ENCODE data around the gene GAP43. TPM values are rescaled to one million over a fixed set of nuclear protein-coding genes. Genes with fewer than 3 reads are reported as not detected.
A peak's percentile ranks its signal among the peaks of the same experiment; 100 is the strongest.

Gene GAP43, protein sequence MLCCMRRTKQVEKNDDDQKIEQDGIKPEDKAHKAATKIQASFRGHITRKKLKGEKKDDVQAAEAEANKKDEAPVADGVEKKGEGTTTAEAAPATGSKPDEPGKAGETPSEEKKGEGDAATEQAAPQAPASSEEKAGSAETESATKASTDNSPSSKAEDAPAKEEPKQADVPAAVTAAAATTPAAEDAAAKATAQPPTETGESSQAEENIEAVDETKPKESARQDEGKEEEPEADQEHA
- total RNA-seq: 1.3 TPM

DNA sequence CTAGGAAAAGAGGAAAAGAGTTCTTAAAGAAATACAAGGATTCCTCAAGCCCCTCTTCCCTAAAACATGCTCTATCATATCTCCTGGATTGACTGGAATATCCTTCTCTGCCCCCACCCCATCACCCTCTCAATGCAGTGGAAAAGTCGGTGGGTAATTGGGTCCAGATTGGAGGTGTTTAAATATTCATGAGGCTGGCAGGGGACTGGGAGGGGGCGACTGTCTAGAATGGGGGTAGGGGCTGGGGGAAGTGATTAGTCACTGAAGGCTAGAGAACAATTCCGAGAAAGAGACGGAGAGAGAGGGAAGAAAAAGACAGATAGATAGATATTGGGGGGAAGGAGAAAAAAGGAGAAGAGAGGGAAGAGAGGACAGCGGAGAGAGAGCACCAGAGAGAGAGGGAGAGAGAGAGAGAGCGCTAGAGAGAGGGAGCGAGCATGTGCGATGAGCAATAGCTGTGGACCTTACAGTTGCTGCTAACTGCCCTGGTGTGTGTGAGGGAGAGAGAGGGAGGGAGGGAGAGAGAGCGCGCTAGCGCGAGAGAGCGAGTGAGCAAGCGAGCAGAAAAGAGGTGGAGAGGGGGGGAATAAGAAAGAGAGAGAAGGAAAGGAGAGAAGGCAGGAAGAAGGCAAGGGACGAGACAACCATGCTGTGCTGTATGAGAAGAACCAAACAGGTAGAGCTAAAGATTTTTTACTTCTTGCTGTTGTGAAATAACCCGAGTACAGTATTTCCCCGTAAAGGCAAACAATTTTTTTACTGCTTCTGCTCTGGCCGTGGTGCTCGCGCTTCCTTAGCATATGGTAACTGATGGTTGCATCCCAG lies at the start of gene GAP43:
Gene GAP43, plus strand, starts transcription at position 467 of the 825 bp plus-strand sequence. Its CDS starts 180 bp downstream, at position 647.
- DNase-seq: peak; percentile 28

DNA sequence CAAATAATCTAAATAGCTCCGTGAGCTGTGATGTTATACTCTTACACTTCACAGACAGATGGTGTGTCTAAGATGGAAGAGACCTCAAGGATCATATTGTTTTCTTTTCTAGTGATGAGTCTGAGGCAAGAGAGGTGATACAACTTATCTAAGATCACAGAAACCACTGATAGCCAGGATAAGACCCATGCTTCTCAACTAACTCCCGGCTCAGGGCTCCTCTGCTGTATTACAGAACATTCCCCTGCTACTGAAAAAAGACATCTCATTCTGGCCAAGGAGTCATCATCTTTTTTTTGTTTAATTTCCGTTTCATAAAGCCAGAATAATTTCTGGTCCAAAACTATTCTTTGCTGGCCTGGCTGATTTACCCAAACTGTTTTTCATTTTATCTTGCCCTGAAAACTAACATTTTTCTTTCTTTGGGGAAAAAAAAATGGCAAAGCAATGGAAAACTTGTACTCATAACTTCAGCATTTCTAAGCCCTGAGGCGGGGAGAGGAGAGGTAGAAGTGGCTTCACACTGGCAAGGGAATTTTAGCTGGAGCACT lies 46.9 kb upstream of the GAP43 start:
- DNase-seq: no peak

DNA sequence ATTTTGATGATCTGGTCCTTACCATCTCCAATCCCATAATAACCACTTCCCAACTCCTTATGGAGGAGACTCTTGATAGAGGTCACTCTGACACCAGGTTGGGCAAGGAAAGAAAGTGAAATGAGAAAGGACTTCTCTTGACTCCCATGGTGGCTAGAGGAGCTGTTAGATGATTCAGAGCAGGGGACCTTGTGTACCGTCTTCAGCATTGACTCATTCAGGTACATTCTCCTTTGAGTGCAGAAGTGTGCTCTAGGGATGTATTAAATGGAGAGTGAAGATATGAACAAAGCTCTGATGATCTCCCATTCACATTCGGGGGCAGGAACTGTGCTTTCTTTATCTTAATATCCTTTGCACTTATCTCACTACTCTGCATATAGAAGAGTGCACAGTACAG lies 46.3 kb upstream of the GAP43 start:
- no peak for DNase-seq

DNA sequence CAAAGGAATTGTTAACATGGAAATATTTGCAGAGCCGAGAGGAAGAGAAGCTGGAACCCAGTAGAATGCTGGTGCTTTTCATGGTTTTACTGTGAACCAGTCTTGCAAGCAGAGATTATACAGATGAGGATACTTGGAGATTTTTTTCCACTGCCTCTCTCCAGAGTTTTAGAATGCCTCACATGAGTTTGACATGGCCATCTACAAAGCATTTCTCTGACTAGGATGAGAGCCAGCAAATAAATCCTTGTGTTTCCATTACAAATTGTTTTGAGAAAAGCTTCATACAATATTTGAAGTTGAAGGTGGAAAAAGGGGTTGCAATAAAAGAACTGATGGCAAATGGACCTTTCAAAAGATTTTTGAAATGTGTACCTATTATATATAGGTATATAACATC lies 45.0 kb upstream of the GAP43 start:
- no peak for DNase-seq

DNA sequence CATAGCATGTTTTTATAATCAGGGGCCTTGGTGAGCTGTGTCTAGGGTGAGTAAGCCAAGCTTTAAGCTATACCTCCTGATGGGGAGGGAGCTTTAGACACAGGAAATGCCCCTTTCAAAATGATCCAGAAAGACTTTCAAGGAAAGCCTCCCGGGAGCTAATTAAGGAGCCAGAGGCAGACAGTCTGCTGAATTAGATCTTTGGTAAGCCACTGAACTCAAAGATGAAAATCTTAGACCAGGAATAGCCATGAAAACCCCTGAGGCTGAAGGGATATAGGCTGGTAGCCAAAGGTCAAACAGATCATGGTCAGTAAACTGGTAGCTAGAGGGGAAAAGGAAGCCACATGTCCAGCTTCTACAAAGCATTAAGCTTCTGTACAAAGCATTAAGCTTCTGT lies 42.7 kb upstream of the GAP43 start:
- DNase-seq: no peak

DNA sequence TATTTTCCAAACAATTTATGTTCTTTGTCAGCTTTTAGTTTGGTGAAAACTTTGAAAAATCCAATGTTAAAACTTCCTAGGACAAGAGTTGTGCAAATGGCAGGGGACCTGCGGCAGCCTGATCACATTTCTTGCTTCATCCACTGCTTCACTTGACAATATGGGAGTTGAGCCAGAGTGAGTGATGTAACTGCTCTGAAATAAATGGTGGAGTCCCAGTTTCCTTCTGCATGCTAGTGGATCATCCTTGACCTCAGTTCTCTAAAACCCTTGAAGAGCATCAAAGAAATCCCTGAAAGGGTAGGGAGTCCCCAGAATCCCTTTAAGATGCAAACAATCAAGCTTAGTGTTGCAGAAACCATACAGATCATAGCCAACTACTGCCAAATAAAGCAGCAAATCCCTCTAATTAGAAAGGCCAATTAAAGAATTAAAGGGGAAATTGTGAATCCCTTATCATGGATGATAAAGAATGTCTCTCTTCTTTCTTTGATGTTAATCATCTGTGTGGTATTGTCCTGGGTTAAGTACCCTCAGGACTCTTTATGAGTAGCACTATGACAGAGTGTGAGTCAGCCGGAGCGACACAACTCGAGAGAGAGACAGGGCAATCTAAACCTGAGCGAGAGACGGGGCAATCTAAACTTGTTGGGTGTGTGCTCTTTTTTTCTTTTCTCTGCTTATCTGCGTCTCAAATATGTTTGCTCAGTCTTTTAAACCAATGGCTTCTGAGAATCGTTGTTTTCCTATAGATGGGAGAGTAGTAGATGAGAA lies 41.8 kb upstream of the GAP43 start:
- no peak for DNase-seq

DNA sequence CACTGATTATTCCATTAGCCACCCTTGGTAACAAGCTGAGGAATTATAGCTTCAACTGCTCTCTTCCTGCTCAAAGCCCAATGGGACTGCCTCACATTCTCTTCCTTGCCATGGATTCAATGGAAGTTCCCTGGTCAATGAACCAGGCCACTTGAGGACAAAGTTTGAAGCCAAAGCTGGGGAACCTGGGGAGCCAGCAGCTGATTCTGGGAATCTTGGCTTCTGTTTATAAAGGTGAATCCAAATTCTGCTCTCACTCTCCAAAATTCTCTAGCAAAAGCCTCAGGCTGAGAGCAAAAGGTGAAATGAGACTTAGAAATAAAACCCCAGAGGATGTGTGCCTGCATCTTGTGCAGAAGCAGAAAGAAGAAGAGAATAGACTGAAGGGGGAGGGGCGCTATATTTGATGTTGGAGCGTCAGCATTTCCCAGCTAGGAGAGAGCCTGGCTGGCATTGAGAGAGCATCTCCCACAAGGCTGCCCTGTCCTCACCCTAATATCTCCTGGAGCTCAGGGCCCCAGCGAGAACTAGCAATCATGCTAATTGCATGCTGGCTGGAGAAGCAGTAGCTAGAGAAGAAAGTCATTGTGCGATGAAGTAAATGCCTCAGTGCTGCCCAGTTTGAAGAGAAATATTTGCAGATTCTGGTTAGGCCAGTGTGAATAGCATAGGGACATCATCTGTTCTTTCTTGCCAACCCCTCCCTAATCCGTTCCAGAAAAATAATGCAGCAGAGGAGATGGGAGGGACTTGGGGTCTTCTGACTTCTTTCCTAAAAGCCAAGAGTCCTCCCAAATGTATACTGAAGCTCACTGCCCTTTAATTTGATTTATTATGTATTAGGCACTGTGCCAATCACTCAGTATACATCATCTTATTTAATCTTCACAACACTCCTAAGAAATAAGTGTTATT lies 34.9 kb upstream of the GAP43 start:
- no peak for DNase-seq

DNA sequence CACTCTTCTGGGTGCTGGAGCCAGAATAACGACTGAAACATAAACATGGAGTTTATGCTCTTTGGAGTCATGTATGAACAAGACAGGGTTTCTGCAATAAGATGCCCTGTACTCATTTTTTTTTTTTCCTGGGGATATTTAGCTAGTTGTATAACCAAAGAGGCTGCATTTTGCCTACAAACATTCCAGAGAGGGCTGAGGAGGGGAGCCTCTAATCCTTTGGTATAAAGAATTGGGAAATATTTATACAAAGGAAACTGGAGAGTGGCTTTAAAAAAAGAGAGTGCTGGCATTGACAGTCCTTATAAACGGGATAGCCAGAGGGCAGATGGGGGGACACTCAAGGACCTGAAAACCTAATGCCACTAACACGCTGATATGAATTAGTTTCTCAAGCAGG lies 32.4 kb upstream of the GAP43 start:
- DNase-seq: no peak

DNA sequence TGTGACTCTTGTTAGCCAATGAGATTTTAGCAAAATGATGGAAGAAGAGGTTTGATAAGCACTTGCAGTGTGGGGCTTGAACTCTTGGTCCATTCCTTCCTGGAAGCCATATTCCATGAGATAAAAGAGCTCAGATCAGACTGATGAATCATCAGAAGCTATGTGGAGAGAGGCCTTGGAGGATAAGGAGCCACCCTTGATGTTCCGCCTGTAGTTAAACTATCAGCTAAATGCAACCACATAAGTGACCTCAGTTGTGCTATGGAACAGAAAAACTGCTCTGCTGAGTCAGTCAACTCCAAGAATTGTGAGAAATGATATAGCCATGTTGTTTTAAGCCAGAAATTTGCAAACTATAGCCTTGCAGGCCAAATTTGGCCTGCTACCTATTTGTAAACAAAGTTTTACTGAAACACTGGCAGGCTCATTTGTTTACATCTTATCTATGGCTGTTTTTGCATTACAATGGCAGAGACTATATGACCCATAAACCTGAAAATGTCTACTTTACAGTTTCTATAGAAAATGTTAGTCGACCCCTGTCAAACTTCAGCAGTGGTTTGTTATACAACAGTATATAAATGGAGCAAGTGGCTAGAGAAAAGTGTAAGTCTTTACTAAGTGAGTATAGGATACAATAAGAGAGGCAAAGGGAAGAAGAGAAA lies 27.6 kb upstream of the GAP43 start:
- DNase-seq: no peak

DNA sequence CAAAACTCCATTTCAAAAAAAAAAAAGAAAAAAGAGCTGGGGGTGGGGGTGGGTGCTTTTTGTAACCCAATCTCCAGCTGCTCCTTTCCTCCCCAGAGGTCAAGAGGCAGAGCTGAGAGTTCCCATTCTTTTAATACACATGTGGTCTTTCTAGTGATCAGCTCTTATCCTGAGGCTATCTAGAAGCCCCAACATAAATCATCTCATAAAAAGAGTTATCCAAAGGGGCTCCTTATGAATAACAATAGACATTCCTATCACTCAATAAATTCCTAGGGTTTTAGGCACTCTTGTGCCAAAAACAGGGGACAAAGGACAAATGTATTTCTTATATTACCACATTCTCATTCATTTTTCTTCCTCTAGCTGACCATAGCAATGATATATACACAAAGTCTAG lies 25.1 kb upstream of the GAP43 start:
- DNase-seq: no peak

DNA sequence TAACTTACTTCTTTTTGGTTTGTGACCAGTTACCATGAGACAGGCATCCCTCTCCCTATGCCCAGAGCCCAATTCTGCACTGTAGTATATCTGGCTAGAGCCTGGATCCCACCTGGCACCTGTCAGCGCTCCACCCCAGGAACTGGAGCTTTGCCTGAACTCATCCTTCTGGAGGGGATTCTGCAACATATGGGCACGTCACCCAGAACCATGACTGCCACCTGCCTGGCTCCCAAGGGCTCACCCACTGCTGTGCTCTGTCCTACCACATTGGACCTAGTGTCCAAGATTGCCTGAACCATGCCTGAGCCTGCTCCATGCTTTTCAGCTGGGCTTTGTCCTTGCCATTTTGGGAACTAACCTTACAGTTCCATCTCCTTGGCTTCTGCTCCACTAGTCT lies 21.1 kb upstream of the GAP43 start:
- DNase-seq: no peak

DNA sequence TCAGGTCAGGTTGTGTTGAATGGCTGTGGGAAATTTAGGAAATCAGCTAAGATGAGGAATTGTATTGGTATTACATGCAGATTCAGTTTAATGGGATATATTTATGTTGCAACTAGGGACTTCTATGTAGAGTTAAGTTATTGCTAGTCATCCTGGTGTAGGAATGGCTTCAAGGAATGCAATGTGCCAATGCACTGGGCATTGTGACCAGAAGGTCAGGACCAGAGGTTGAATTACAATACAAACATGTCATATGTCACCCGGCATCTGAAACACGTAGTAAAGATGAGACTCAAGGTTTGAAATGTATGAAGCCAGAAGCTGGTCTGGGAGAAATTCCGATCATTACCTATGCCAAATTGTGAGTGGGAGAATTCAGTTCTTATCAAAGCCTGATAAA lies 11.7 kb upstream of the GAP43 start:
- DNase-seq: no peak

DNA sequence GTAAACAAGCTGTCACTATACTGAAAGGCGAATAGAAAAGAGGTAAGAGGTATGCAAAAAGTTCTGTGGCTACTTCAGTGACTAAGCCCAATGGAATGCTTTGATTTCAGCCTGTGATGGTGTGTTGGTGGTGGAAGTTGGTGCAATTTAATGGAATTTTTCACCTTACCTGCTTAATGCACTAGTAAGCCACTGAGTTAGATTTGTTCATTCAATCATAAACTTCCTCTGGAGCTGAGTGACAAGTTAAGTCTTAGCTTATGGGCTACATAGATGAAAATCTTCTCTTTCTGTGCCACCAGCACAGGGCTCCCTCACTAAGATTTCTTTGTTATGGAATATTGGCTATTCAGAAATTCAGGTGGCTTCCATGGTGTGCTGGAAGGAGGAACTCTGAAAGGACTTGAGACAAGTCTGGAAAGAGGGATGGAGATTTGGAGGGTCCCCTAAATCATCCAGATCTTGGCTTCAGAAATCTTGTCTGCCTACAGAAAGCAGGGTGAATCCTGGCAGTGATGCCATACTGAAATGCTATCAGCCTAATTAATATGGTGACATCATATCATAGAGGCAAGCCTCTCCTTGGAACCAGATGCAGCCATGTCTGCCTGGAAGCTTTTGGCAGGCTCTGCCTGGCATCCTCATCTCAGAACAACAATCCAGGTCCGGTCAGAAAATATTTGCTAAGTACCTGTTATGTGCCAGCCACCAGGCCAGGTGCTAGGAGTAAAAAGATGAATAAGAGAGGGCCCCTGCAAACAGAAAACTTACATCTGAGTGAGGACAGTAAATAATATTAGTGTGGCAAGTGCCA lies 8.1 kb upstream of the GAP43 start:
- DNase-seq: no peak

DNA sequence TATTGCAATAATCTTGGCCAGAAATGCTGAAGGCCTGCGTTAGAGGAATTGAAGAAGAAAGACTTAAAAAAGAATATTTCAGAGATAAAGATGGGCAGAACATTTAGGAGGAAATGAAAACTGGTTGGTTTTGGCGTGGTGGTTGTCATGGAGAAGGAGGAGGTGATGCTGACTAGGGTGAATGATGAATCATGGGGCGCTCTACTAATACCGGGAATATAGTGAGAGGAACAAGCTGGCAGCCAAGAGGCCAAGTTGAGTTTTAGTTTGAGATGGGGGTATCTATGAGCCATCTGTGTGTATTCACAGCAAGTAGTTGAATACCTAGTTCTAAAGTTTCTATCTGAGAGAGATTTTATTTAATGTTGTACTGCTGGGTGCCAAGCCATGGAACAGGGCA lies 6.8 kb upstream of the GAP43 start:
- DNase-seq: no peak

DNA sequence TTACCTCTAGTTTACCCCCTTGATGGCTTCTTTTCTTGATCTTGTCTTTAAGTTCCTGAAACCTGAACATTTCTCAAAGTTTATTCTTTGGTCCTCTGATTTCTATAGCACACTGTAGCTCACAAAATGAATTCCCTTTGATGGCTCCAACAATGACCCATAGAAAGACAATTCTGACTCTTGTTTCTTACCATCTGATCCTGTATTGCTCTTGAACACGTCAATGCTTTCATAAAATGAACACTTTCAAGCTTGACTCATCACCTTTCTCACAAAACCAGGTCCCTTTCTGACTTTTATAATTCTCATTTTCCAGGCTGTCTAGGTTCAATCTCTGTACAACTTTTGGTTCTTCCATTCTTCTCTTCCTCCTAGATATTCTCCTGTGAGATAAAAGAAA lies 5.7 kb upstream of the GAP43 start:
- no peak for DNase-seq

DNA sequence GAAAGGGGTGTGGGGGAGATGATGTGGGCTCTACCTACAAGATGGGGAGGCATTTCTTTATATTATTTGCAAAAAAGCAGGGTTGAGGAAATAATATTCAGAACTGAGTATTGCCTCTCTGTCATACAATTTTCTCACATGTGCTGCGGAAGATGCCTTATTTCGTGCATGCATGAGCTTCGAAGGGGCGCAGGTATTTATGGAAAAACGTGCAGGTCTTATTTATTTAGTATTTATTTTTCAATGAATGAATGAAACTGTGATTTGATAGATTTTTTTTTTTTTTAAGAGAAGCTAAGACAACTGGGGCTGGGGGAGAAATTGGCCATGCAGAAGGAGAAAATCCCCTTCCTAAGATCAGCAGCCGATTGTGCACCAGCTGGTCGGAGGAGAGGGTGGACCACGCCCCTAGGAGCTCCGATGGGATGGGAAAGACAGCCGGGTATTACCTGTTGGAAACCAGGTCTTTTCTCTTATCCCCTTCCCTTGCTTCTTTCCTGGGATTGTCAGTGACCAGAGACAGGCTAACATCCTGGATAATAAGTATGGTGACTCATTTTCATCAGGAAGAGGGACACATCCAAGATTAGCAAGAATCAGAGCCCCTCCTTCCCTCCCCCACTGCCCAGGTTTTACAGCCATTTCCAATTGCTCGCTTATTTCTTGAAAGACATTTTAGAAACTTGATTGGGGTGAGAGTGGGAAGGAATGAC lies 875 bp downstream of the GAP43 start:
- no peak for DNase-seq

DNA sequence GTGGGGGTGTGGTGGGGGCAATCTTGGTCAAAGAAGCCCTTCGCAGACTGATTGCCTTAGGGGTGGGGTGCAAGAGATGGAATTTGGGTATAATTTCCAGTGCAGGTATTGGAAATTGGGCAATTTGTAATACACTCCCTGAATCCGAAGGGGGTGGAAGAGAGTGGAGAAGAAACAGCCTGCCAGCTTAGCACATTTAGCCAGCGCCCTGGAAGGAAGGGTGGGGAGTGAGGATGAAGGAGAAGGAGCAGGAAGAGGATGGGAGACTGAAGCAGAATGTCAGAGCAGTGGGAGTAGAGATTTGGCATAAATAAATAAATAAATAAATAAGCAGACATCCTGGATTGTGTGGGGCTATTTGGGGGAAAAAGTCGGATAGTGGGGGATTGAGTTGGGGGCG lies 1.6 kb downstream of the GAP43 start:
- no peak for DNase-seq

DNA sequence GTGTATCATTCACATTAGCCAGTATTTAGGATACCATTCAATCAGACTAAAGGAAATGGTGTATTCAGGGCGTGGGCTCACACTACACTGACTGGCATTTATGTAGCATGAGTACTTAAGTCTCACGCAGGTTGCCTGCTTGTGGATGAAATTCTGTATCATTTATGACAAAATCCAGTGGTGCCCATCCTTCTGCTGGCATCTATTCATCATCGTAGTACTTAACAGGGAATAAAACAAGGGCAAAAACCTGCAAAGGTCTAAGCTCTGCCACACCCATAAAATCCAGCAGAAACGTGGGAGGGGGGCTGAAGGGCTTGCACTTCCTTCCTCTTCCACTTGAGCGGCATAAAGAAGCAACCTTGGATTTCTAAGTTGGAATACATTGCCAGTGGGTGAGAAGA lies 2.7 kb downstream of the GAP43 start:
- DNase-seq: no peak

DNA sequence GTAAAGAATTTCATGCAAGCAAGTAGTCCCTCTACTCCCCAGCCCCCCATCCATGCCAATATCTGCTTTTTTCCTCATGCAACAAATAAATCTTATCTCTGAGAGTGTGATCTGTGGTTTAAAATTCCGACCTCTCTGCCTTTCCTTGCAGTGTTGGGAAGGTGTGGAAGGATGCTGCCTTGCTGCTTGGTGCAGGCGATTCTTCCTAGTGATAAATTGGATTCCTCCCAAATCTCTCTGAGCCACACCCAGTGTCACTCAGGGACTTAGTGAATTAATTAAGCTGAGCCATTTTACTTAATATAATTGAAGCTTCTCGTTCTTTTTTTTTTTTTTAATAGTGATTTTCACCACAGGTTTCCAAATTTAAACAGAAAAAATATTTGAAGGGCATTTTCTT lies 3.4 kb downstream of the GAP43 start:
- no peak for DNase-seq

Measured in skin of body (tissue), 2 donors.